Islet of Langerhans (tissue), 1 donor: ENCODE measurements around the gene STAT5B.
"Not testable (repeated sequence)": the region's sequence is repeated elsewhere in the genome, so short reads cannot be mapped to it uniquely, and the experiment has no call there.

Source experiments
- FAIRE-seq: peaks from one replicate; lab custom pipeline; 2011; peaks lifted over from hg19 to GRCh38; lab: Jason Lieb, UNC

STAT5B gene

GRCh38 chr17:42266918-42267766 lies 9.0 kb downstream of the STAT5B start:
- no peak for FAIRE-seq

GRCh38 chr17:42266462-42266861 lies 9.7 kb downstream of the STAT5B start:
- no peak for FAIRE-seq

- not testable (repeated sequence) for FAIRE-seq
Observed at GRCh38 chr17:42264366-42264765, 11.8 kb downstream of the STAT5B start.

GRCh38 chr17:42260318-42260717 lies 15.9 kb downstream of the STAT5B start:
- FAIRE-seq: no peak

GRCh38 chr17:42255445-42255844 lies 20.7 kb downstream of the STAT5B start:
- FAIRE-seq: no peak

GRCh38 chr17:42253578-42253977 lies 22.6 kb downstream of the STAT5B start:
- no peak for FAIRE-seq

- no peak for FAIRE-seq
Observed at GRCh38 chr17:42252597-42253550, 23.3 kb downstream of the STAT5B start.

- no peak for FAIRE-seq
Observed at GRCh38 chr17:42251115-42251514, 25.1 kb downstream of the STAT5B start.

GRCh38 chr17:42249681-42250446 lies 26.3 kb downstream of the STAT5B start:
- FAIRE-seq: no peak

- no peak for FAIRE-seq
Observed at GRCh38 chr17:42248351-42249179, 27.6 kb downstream of the STAT5B start.

- FAIRE-seq: no peak
Observed at GRCh38 chr17:42247734-42248133, 28.5 kb downstream of the STAT5B start.

GRCh38 chr17:42246515-42246914 lies 29.7 kb downstream of the STAT5B start:
- FAIRE-seq: no peak

GRCh38 chr17:42245183-42245582 lies 31.0 kb downstream of the STAT5B start:
- FAIRE-seq: not testable (repeated sequence)

- FAIRE-seq: not testable (repeated sequence)
Observed at GRCh38 chr17:42244116-42244515, 32.1 kb downstream of the STAT5B start.

- FAIRE-seq: no peak
Observed at GRCh38 chr17:42243493-42243982, 32.7 kb downstream of the STAT5B start.

- FAIRE-seq: no peak
Observed at GRCh38 chr17:42241871-42242270, 34.3 kb downstream of the STAT5B start.

- FAIRE-seq: not testable (repeated sequence)
Observed at GRCh38 chr17:42240863-42241262, 35.3 kb downstream of the STAT5B start.

GRCh38 chr17:42240201-42240600 lies 36.0 kb downstream of the STAT5B start:
- FAIRE-seq: no peak

GRCh38 chr17:42239576-42239975 lies 36.6 kb downstream of the STAT5B start:
- FAIRE-seq: not testable (repeated sequence)

- FAIRE-seq: no peak
Observed at GRCh38 chr17:42236760-42237159, 39.4 kb downstream of the STAT5B start.

GRCh38 chr17:42233994-42234393 lies 42.2 kb downstream of the STAT5B start:
- FAIRE-seq: no peak
